Central memory CD8-positive, alpha-beta T cell (primary cell): Measurements from ENCODE around the gene CRYBG3.

Source experiments
- ATAC-seq: fragments of 150-1000 bp; cut with Tn5 transposase; replicated peaks from 2 replicates; pipeline ENCODE4 v1.10.0; 2022; ENCODE audit warnings: mild to moderate bottlenecking, moderate FRiP score, moderate number of reproducible peaks; ENCODE audit not compliant: poor library complexity, severe bottlenecking; ENCODE audit errors: extremely low read depth
- DNase-seq, 2 donors: peaks; one replicate each; pipeline ENCODE4 v3.0.0; 2021; ENCODE audit warnings: low spot score in 2 of 2
- H3K27ac Mint-ChIP-seq: one replicate; pipeline ENCODE4 v1.8.0; 2022; ENCODE audit warnings: low read depth, mild to moderate bottlenecking, moderate library complexity, mixed read lengths
- H3K27me3 Mint-ChIP-seq: one replicate; pipeline ENCODE4 v1.8.0; 2022; ENCODE audit warnings: mixed read lengths
- H3K36me3 Mint-ChIP-seq: one replicate; pipeline ENCODE4 v1.8.0; 2022; ENCODE audit warnings: mild to moderate bottlenecking, moderate library complexity, mixed read lengths; ENCODE audit not compliant: insufficient read depth
- H3K4me1 Mint-ChIP-seq: one replicate; pipeline ENCODE4 v1.8.0; 2022; ENCODE audit warnings: mixed read lengths
- H3K4me3 Mint-ChIP-seq: one replicate; pipeline ENCODE4 v1.8.0; 2022; ENCODE audit warnings: mild to moderate bottlenecking, moderate library complexity, mixed read lengths
- H3K9me3 Mint-ChIP-seq: one replicate; pipeline ENCODE4 v1.8.0; 2022; ENCODE audit warnings: mixed read lengths

The CRYBG3 gene

DNA sequence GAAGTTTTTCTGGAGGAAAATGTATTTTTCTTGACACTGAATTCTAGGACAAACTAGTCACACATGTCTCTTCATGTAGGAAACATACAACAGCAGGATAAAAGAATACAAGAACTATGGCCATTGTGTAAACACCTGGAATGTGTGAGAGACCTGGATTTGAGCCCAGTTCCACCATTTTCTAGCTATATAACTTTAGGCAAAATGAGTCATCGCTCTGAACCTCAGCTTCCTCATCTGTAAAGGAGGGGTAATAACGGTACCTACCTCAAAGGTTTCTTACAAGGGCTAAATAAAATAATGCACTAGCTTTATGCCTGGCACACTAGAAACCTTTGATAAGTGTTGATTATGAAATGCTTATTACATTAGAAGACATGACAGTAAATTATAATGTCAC lies 92.6 kb downstream of the CRYBG3 start:
- DNase-seq, result no peak
- H3K4me3 Mint-ChIP-seq, result no peak overlapping the region

GRCh38 chr3:97916576-97916975 lies 94.8 kb downstream of the CRYBG3 start:
- peaks cover 4% of the 10 kb centered on the region for H3K36me3 Mint-ChIP-seq
- H3K27me3 Mint-ChIP-seq, result no peaks in the 10 kb centered on the region
- no peak for DNase-seq
- no peak for ATAC-seq
- H3K9me3 Mint-ChIP-seq, result no peaks in the 10 kb centered on the region
- H3K4me1 Mint-ChIP-seq, result peaks cover 9% of the 10 kb centered on the region
- H3K27ac Mint-ChIP-seq, result no peak overlapping the region
- H3K4me3 Mint-ChIP-seq, result no peak overlapping the region

More for the DNA sequence above, 92.6 kb downstream of the CRYBG3 start:
- Mint-ChIP-seq H3K27ac (no peak overlapping the region), H3K4me1 (peaks cover 22% of the 10 kb centered on the region), H3K36me3 (peaks cover 1% of the 10 kb centered on the region), H3K27me3 (no peaks in the 10 kb centered on the region), H3K9me3 (no peaks in the 10 kb centered on the region)
- no peak for ATAC-seq

DNA sequence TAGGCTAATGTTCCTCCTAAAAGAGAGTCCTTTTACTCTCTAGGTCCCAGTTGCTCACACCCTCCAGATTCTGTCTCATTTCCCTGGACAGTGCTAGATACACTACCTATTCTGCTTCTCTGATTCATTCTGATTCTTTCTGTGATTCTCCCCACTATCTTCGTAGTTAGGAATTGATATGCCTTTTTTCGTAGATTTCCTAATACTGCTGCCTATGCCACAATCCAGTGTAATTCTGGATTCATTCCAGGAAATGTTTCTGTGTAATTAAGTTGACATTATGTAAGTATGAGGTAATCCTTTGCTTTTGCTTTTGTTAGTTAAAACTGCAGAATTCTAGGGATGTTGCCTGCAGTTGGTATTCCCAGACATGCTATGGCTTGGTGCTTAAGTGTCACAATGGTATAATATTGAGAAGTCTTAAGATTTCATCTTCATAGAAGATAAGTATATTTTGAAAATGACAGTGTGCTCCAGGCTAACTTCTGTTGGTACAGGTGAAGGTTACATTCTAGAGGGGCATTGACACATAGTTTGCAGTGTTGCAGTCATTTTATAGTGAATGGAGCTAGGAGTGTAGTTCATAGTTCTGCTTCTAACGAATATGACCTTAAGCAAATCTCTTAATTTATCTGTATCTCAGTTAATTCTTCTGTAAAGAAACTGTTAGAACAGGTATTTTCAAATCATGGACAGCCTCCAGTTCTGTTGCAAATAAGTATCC lies 96.2 kb downstream of the CRYBG3 start:
- Mint-ChIP-seq H3K4me3 (no peak overlapping the region), H3K27ac (no peak overlapping the region), H3K4me1 (peaks cover 4% of the 10 kb centered on the region), H3K36me3 (peaks cover 4% of the 10 kb centered on the region), H3K27me3 (no peaks in the 10 kb centered on the region), H3K9me3 (no peaks in the 10 kb centered on the region)
- no peak for DNase-seq
- no peak for ATAC-seq

DNA sequence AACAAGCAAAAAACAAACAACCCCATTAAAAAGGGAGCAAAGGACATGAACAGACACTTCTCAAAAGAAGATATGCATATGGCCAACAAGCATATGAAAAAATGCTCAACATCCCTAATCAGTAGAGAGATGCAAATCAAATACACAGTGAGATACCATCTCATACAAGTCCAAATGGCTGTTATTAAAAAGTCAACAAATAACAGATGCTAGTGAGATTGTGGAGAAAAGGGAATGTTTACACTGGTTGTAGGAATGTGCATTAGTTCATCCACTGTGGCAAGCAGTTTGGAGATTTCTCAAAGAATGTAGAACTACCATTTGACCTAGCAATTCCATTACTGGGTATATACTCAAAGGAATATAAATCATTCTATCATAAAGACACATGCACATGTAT lies 105.9 kb downstream of the CRYBG3 start:
- H3K27me3 Mint-ChIP-seq, result no peaks in the 10 kb centered on the region
- H3K4me3 Mint-ChIP-seq, result no peak overlapping the region
- DNase-seq, result no peak
- no peaks in the 10 kb centered on the region for H3K9me3 Mint-ChIP-seq
- no peaks in the 10 kb centered on the region for H3K4me1 Mint-ChIP-seq
- H3K27ac Mint-ChIP-seq, result no peak overlapping the region
- peaks cover 3% of the 10 kb centered on the region for H3K36me3 Mint-ChIP-seq
- ATAC-seq, result no peak

DNA sequence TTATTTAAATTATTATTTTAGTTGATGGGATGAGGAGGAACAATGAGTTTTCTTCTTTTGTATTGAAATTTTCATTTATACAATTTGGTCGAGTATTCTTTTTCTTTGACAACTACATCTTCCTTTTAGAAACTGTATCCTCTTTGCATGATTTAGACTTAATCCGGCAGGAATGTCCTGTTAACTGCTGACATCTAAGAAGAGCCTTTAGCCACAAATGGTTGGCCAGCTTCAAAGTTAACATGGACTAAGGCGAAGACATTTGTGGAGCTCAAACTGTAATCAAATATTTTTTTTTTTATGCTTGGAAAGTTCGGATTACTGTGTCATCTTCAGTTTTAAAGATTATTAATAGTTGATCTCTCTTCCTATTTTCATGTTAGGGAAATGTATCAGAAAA lies 107.2 kb downstream of the CRYBG3 start:
- Mint-ChIP-seq H3K36me3 (peaks cover 4% of the 10 kb centered on the region), H3K4me1 (no peaks in the 10 kb centered on the region), H3K27ac (no peak overlapping the region), H3K9me3 (no peaks in the 10 kb centered on the region), H3K4me3 (no peak overlapping the region), H3K27me3 (no peaks in the 10 kb centered on the region)
- DNase-seq, result no peak
- no peak for ATAC-seq

DNA sequence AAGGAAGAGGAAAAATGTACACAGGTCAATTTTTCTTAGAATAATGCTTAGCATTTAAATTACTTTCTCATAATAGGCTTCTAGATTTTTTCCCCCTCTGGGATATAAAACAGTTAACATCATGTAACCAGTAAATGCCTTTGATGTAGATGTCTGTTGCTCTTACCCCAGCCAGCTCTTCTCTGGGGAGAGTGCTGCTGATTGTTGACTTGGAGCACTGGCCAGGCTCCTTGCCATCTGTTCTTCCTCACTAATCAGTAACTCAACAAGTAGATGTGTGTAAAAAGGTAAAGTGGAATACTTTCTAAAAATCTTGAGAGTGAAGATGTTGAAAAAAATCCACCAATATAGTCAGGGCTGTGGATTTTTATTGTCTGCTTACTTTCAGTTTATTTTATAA lies 108.2 kb downstream of the CRYBG3 start:
- Mint-ChIP-seq H3K27ac (no peak overlapping the region), H3K4me3 (no peak overlapping the region), H3K9me3 (no peaks in the 10 kb centered on the region), H3K4me1 (no peaks in the 10 kb centered on the region), H3K36me3 (peaks cover 3% of the 10 kb centered on the region), H3K27me3 (no peaks in the 10 kb centered on the region)
- DNase-seq (no peak), ATAC-seq (no peak)

GRCh38 chr3:97931218-97931617 lies 109.4 kb downstream of the CRYBG3 start:
- no peak for DNase-seq
- Mint-ChIP-seq H3K27ac (no peak overlapping the region), H3K27me3 (no peaks in the 10 kb centered on the region), H3K36me3 (peaks cover 3% of the 10 kb centered on the region), H3K4me1 (no peaks in the 10 kb centered on the region), H3K4me3 (no peak overlapping the region), H3K9me3 (no peaks in the 10 kb centered on the region)
- no peak for ATAC-seq

DNA sequence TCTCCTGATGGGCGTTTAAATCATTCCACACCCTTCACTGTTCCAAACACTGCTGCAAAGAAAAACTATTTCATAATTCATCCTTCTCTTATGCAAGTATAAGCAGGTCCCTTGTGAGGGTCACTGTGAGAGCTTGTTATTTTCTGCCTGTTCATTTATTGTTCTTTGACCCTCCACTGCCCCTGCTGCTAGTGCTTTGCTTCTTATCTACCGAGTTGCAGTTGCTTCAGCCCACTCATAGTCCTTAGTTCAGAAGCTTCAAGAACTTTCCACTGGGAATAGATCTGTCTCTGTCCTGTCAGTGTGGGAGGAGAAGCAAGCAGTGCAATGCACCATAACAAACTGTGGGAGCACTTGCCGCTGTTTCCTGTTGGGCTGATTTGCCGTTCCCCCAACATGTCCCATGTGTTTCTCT lies 110.6 kb downstream of the CRYBG3 start:
- H3K27ac Mint-ChIP-seq, result no peak overlapping the region
- no peak overlapping the region for H3K4me3 Mint-ChIP-seq
- no peaks in the 10 kb centered on the region for H3K27me3 Mint-ChIP-seq
- ATAC-seq (no peak), DNase-seq (no peak)
- peaks cover 3% of the 10 kb centered on the region for H3K36me3 Mint-ChIP-seq
- H3K4me1 Mint-ChIP-seq, result no peaks in the 10 kb centered on the region
- H3K9me3 Mint-ChIP-seq, result no peaks in the 10 kb centered on the region

- Mint-ChIP-seq H3K4me1 (no peaks in the 10 kb centered on the region), H3K9me3 (no peaks in the 10 kb centered on the region), H3K27me3 (no peaks in the 10 kb centered on the region), H3K27ac (no peak overlapping the region), H3K36me3 (peaks cover 4% of the 10 kb centered on the region), H3K4me3 (no peak overlapping the region)
- no peak for ATAC-seq
- no peak for DNase-seq
Observed at GRCh38 chr3:97934980-97935695, 113.3 kb downstream of the CRYBG3 start.

DNA sequence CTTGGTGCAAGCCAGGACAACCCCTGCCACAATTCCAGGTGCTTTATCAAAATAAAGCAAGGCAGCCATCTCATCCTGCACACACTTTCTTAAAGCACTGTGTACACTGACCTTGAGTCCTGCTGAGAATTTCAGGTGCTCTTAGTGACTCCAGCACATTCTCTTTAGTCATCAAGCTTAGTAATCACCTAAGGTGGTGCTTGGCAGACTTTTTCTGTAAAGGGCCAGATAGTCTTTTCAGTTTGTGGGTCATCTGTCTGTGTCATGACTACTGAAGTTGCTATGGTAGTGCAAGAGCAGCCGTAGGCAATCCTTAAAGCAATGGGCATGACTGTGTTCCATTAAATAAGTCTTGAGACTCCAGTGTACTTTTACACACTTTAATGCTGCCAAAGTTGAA lies 114.0 kb downstream of the CRYBG3 start:
- no peak overlapping the region for H3K27ac Mint-ChIP-seq
- peaks cover 4% of the 10 kb centered on the region for H3K36me3 Mint-ChIP-seq
- no peaks in the 10 kb centered on the region for H3K4me1 Mint-ChIP-seq
- H3K27me3 Mint-ChIP-seq, result no peaks in the 10 kb centered on the region
- DNase-seq, result no peak
- no peak overlapping the region for H3K4me3 Mint-ChIP-seq
- no peak for ATAC-seq
- H3K9me3 Mint-ChIP-seq, result no peaks in the 10 kb centered on the region

- ATAC-seq, result no peak
- no peak overlapping the region for H3K27ac Mint-ChIP-seq
Observed at GRCh38 chr3:97937205-97937604, 115.4 kb downstream of the CRYBG3 start.

DNA sequence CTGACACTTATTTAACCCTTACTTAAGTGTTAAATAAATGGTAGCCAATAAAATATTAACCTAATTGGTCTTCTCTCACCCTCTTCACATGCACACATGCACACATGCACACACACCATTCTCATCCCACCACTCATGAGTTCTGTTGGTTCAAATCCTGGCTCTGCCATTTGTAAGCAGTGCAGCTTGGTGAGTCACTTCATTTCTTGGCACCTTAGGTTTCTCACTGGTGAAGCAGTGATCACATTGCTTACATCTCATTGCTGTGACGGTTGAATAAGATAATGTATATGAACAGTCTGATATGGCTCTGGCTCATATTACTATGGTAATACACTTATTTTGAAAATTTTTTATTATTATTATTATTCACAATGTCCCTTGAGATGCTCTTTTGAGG lies 116.6 kb downstream of the CRYBG3 start:
- no peak for ATAC-seq
- no peak for DNase-seq
- Mint-ChIP-seq H3K4me3 (no peak overlapping the region), H3K36me3 (peaks cover 2% of the 10 kb centered on the region), H3K27ac (no peak overlapping the region), H3K27me3 (no peaks in the 10 kb centered on the region), H3K9me3 (no peaks in the 10 kb centered on the region), H3K4me1 (no peaks in the 10 kb centered on the region)

More at GRCh38 chr3:97937205-97937604, 115.4 kb downstream of the CRYBG3 start:
- no peak overlapping the region for H3K4me3 Mint-ChIP-seq
- no peaks in the 10 kb centered on the region for H3K27me3 Mint-ChIP-seq
- no peak for DNase-seq
- H3K4me1 Mint-ChIP-seq, result no peaks in the 10 kb centered on the region
- no peaks in the 10 kb centered on the region for H3K9me3 Mint-ChIP-seq
- H3K36me3 Mint-ChIP-seq, result peaks cover 4% of the 10 kb centered on the region

DNA sequence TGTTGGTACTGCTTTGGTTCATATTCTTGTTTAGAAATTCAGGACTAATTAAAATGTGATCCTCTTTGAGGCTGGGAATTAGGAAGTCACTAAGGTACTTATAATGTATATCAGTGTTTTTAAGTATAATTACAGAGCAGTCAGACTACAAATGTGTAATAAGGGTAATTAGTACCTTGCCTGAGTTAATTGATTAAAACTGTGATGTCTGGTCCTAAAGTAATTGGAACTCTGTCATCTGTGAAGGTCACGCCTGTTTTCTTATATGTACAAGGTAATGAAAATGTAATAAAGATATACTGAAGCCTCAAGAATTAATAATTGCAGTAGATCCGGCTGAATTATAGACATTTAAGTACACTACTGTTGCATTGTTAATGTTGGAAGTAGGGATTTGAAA lies 117.6 kb downstream of the CRYBG3 start:
- DNase-seq, result no peak
- peaks cover 3% of the 10 kb centered on the region for H3K36me3 Mint-ChIP-seq
- H3K27ac Mint-ChIP-seq, result no peak overlapping the region
- H3K4me1 Mint-ChIP-seq, result no peaks in the 10 kb centered on the region
- H3K9me3 Mint-ChIP-seq, result no peaks in the 10 kb centered on the region
- ATAC-seq, result no peak
- H3K27me3 Mint-ChIP-seq, result no peaks in the 10 kb centered on the region
- H3K4me3 Mint-ChIP-seq, result no peak overlapping the region
